GM12892 (cell line): Measurements from ENCODE around the gene ZNF26.

Experiments used
- POLR2A ChIP-seq: IDR thresholded peaks from 2 replicates; pipeline ENCODE4 v1.6.1; 2011; ENCODE audit warnings: low read depth, low read length, control low read depth
- POLR2AphosphoS5 ChIP-seq: IDR thresholded peaks from 2 replicates; pipeline ENCODE4 v1.6.1; 2011; ENCODE audit warnings: low read depth, low read length, control low read depth
- TAF1 ChIP-seq: IDR thresholded peaks from 2 replicates; pipeline ENCODE4 v1.6.1; 2011; ENCODE audit warnings: low read depth, mild to moderate bottlenecking, control low read depth, low read length, borderline replicate concordance

DNA sequence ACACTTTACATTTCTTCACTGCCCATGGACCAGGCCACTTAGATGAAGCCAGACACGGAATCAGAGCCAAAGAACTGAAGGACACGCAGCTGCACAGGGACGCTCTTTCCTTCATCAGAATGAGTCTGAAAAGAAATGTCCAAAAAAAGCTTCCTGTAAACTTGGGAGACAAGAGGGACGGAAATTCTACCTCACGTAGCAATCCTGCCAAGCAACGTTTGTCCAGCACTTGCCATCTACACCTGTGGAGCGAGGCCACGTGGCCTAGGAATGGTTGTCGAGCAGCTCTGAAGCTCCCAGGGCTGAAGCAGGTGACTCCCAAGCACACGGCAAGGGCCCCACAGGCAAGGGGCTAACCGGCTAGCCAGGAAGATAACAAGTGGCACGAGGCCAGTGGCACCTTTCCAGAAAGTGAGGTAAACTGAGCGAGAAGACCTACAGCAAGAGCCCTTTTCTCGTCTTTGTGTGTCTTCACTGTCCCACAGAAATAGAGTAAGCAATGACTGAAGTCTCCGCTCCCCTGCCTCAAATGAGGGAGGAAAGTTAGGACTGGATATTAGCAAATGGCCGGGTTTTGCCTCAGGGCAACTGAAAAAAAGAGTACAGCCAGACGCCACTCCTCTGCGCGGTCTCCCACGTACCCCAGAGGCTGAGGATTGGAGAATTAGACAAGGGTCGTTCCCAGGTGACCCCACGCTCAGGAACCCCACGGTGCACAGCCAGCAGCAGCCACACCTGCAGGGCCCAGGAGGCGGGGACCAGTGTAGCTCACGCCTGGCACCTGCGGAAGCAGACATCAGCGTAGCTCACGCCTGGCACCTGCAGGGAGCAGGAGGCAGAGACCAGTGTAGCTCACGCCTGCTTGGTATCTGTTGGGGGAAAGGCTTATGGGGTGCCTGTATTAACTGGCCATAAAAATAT lies 37.8 kb upstream of the ZNF26 start:
- no peak for TF ChIP-seq POLR2A
- TF ChIP-seq POLR2AphosphoS5 = no peak
- TF ChIP-seq TAF1 = no peak
